SK-N-SH (cell line): Measurements from ENCODE around the gene SLC1A2. TPM values are rescaled to one million over a fixed set of nuclear protein-coding genes. Genes with fewer than 3 reads are reported as not detected.

Experiments
- CTCF ChIA-PET: fragments of 300-600, 350-600 bp; formaldehyde crosslinking; extraction: SDS; loops from one replicate; lab custom pipeline; 2021; lab: Yijun Ruan, JAX
- POLR2A ChIA-PET: fragments of 350-600 bp; sonication (Branson Sonifier 250); formaldehyde crosslinking; extraction: SDS; loops from one replicate; lab custom pipeline; 2020; ENCODE audit warnings: antibody characterized with exemption, inconsistent platforms; lab: Yijun Ruan, JAX
- DNase-seq: peaks from one replicate; pipeline ENCODE4 v3.0.0; 2012
- H2AFZ ChIP-seq: fragments of 200-600 bp; sonication (generic); 2 replicates; pipeline ENCODE4 v1.8.1; 2016; ENCODE audit warnings: antibody characterized with exemption, mild to moderate bottlenecking, low read depth
- H3F3A ChIP-seq: fragments of 200-600 bp; sonication (generic); replicated peaks from 2 replicates; pipeline ENCODE3; 2016; ENCODE audit warnings: antibody characterized with exemption, mild to moderate bottlenecking; ENCODE audit not compliant: insufficient read depth
- H3K27ac ChIP-seq, 2 experiments: fragments of 200-500 bp in 1 of 2; fragments of 200-600 bp in 1 of 2; sonication (Bioruptor generic) in 1 of 2; sonication (generic), shearing (Covaris generic) in 1 of 2; 2 replicates each; pipeline versions ENCODE4 v1.5.1 to v1.6.1; 2014 to 2016; ENCODE audit warnings: low read depth in 2 of 2, inconsistent platforms in 1 of 2, low read length in 1 of 2, mild to moderate bottlenecking in 1 of 2, mixed read lengths in 1 of 2
- H3K27me3 ChIP-seq: fragments of 200-600 bp; sonication (generic), shearing (Covaris generic); 2 replicates; pipeline ENCODE4 v1.6.1; 2016; ENCODE audit warnings: mixed run types; ENCODE audit not compliant: insufficient read depth
- H3K36me3 ChIP-seq, 2 experiments: fragments of 200-500 bp in 1 of 2; fragments of 200-600 bp in 1 of 2; sonication (Bioruptor generic) in 1 of 2; sonication (generic) in 1 of 2; replicated peaks in 1 of 2; 2 replicates each; pipeline versions ENCODE3 to v1.5.1; 2014 to 2016; ENCODE audit warnings: low read length in 1 of 2, mild to moderate bottlenecking in 1 of 2; ENCODE audit not compliant: insufficient read depth in 2 of 2, control insufficient read depth in 1 of 2
- H3K4me1 ChIP-seq, 2 experiments: fragments of 200-500 bp in 1 of 2; fragments of 200-600 bp in 1 of 2; sonication (Bioruptor generic) in 1 of 2; sonication (generic), shearing (Covaris generic) in 1 of 2; 2 replicates each; pipeline versions ENCODE4 v1.5.1 to v1.6.1; 2014 to 2016; ENCODE audit warnings: low read depth in 1 of 2, low read length in 1 of 2, mixed run types in 1 of 2; ENCODE audit not compliant: insufficient read depth in 2 of 2, control insufficient read depth in 1 of 2
- H3K4me2 ChIP-seq: fragments of 200-600 bp; sonication (generic), shearing (Covaris generic); 2 replicates; pipeline ENCODE4 v1.6.1; 2017; ENCODE audit warnings: mixed run types
- H3K4me3 ChIP-seq, 2 experiments: fragments of 200-500 bp in 1 of 2; fragments of 200-600 bp in 1 of 2; sonication (Bioruptor generic) in 1 of 2; sonication (generic), shearing (Covaris generic) in 1 of 2; 2 replicates each; pipeline versions ENCODE4 v1.5.1 to v1.8.1; 2014 to 2016; ENCODE audit warnings: low read depth in 2 of 2, inconsistent platforms in 1 of 2, low read length in 1 of 2, mild to moderate bottlenecking in 1 of 2, mixed read lengths in 1 of 2, moderate library complexity in 1 of 2
- H3K79me2 ChIP-seq: fragments of 200-600 bp; sonication (generic); 2 replicates; pipeline ENCODE4 v1.8.1; 2017; ENCODE audit warnings: mild to moderate bottlenecking; ENCODE audit not compliant: insufficient read depth
- H3K9ac ChIP-seq: fragments of 200-600 bp; sonication (generic); 2 replicates; pipeline ENCODE4 v1.6.1; 2017; ENCODE audit warnings: mixed run types
- H3K9me2 ChIP-seq: fragments of 200-600 bp; sonication (generic); 2 replicates; pipeline ENCODE4 v1.6.1; 2017; ENCODE audit warnings: mixed run types
- H3K9me3 ChIP-seq: fragments of 200-600 bp; sonication (generic); 2 replicates; pipeline ENCODE4 v1.6.1; 2017; ENCODE audit warnings: mixed run types, mild to moderate bottlenecking, moderate library complexity
- H4K20me1 ChIP-seq: fragments of 200-600 bp; sonication (generic); 2 replicates; pipeline ENCODE4 v1.6.1; 2017; ENCODE audit warnings: mild to moderate bottlenecking, mixed run types; ENCODE audit not compliant: insufficient read depth
- EP300 ChIP-seq, 2 experiments: IDR thresholded peaks; 2 replicates each; pipeline versions ENCODE4 v1.4.0 to v1.6.1; 2012; ENCODE audit warnings: borderline replicate concordance in 1 of 2, low read depth in 1 of 2, low read length in 1 of 2
- EZH2phosphoT487 ChIP-seq: fragments of 200-600 bp; sonication (generic); IDR thresholded peaks from 2 replicates; pipeline ENCODE4 v1.6.1; 2017; ENCODE audit warnings: low read depth, mixed run types, mild to moderate bottlenecking, antibody characterized with exemption, moderate library complexity, borderline replicate concordance
- FOXJ3 ChIP-seq: sonication (generic); formaldehyde crosslinking; IDR thresholded peaks from 2 replicates; pipeline ENCODE4 v1.5.1; 2020; ENCODE audit warnings: mild to moderate bottlenecking, missing genetic modification reagents
- GABPA ChIP-seq: IDR thresholded peaks from 2 replicates; pipeline ENCODE4 v1.4.0; 2012; ENCODE audit warnings: low read depth, mild to moderate bottlenecking
- GATA2 ChIP-seq: sonication (generic); formaldehyde crosslinking; IDR thresholded peaks from 2 replicates; pipeline ENCODE4 v1.5.0; 2020; ENCODE audit warnings: mild to moderate bottlenecking, missing genetic modification reagents
- MEF2A ChIP-seq: IDR thresholded peaks from 2 replicates; pipeline ENCODE4 v1.4.0; 2012; ENCODE audit warnings: low read depth, borderline replicate concordance
- MXI1 ChIP-seq: IDR thresholded peaks from 2 replicates; pipeline ENCODE4 v1.6.1; 2012; ENCODE audit warnings: mild to moderate bottlenecking, low read depth, low read length, improper control_type of control experiment
- POLR2AphosphoS5 ChIP-seq: IDR thresholded peaks from 2 replicates; pipeline ENCODE4 v1.6.1; 2012; ENCODE audit warnings: low read depth, low read length
- RAD21 ChIP-seq: IDR thresholded peaks from 2 replicates; pipeline ENCODE4 v1.6.1; 2012; ENCODE audit warnings: mild to moderate bottlenecking, low read length
- RCOR1 ChIP-seq: fragments of 150-350 bp; IDR thresholded peaks from 2 replicates; pipeline ENCODE4 v1.6.1; 2017; ENCODE audit warnings: antibody characterized with exemption, low read length
- RFX5 ChIP-seq: IDR thresholded peaks from 2 replicates; pipeline ENCODE4 v1.6.1; 2012; ENCODE audit warnings: mild to moderate bottlenecking, improper control_type of control experiment, low read length
- RXRA ChIP-seq: IDR thresholded peaks from 2 replicates; pipeline ENCODE4 v1.4.0; 2012; ENCODE audit warnings: low read depth, mild to moderate bottlenecking, borderline replicate concordance
- SIN3A ChIP-seq: IDR thresholded peaks from 2 replicates; pipeline ENCODE4 v1.6.1; 2012; ENCODE audit warnings: low read depth, mild to moderate bottlenecking, low read length, moderate library complexity, borderline replicate concordance
- SMC3 ChIP-seq: IDR thresholded peaks from 2 replicates; pipeline ENCODE4 v1.6.1; 2012; ENCODE audit warnings: low read depth, low read length, improper control_type of control experiment
- TAF1 ChIP-seq: IDR thresholded peaks from 2 replicates; pipeline ENCODE4 v1.6.1; 2012; ENCODE audit warnings: low read depth, mild to moderate bottlenecking, low read length, moderate library complexity, borderline replicate concordance
- TCF12 ChIP-seq: IDR thresholded peaks from 2 replicates; pipeline ENCODE4 v1.4.0; 2012
- WGBS: methylation state at CpG from one replicate; pipeline ENCODE4 v1.1.6; 2017; ENCODE audit warnings: low lambda C conversion rate; 5-methylcytosine and 5-hydroxymethylcytosine counted together
- polyA plus RNA-seq, 3 experiments: library from polyadenylated mRNA; depleted of rRNA; stranded (reverse); fragments of >200 nt; gene quantifications; 2 replicates each; pipeline ENCODE4 v1.2.3, GENCODE V29; 2012
- TF ChIP-seq, protein P1 (sequence below): IDR thresholded peaks from 2 replicates; pipeline ENCODE4; 2012
- TF ChIP-seq, protein P2 (sequence below): fragments of 150-350 bp; IDR thresholded peaks from 2 replicates; pipeline ENCODE4 v1.6.1; 2016; ENCODE audit warnings: mild to moderate bottlenecking, low read depth, low read length
- TF ChIP-seq, protein P3 (sequence below): IDR thresholded peaks from 2 replicates; pipeline ENCODE4 v1.4.0; 2012; ENCODE audit warnings: low read depth
- TF ChIP-seq, protein P4 (sequence below): fragments of 150-350 bp; IDR thresholded peaks from 2 replicates; pipeline ENCODE4 v1.6.1; 2017; ENCODE audit warnings: antibody characterized with exemption, low read length, low read depth, borderline replicate concordance

SLC1A2 gene
- polyA plus RNA-seq, 1 of the 3 experiments (the other 2 are of a cell fraction): under 0.01 TPM

DNA sequence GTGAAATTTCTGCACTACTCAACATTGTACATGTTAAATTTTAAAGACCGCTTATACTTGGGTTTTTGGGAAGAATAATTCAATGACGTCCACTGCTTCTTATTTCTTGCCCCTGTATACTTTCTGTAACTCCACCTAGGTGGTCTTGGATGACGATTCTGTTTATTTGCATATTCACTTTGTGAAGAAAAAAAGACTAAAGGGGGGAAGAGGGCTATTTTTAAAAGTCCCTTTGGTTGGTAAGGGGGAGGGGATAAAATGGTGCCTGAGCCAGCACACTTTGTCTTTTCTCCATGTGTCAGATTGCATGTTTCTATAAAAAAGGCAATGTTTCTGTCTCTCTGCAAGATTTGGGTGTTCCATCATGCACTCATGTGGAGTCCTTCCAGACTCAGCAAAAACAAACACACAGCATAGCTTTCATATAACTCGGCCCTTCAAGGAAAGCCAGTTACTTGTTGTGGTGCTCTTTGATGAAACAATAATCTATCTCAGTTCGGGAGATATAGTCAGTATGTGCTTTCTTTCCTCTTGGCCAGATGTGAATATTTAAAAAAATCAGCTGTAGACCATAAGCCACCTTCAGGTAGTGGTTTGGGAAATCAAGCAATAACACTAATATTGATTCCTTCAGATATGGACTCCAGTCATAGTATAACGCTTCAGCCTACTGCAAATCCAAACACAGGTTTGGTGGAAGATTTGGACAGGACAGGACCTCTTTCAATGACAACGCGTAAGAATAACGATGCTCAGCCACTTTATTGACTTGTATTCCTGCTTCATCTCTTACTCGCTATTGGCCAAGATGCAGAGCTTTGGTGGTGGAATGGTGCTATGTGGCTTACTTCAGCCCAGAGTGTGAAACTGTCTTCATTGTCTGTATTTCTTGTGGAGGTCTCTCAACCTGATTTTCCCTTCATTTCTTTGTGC is 211.6 kb downstream of the SLC1A2 start:
- Histone ChIP-seq H3K9ac (no peak overlapping the region), H3K36me3 (peaks cover 21 to 94% of the 10 kb centered on the region in 2 experiments), H4K20me1 (no peaks in the 10 kb centered on the region), H3F3A (peaks cover 83% of the 10 kb centered on the region), H3K4me3 (no peak overlapping the region), H3K27ac (no peak overlapping the region), H3K27me3 (no peaks in the 10 kb centered on the region), H3K79me2 (peaks cover 89% of the 10 kb centered on the region), H3K4me1 (no peaks in the 10 kb centered on the region), H3K9me3 (no peaks in the 10 kb centered on the region), H3K4me2 (no peak overlapping the region), H3K9me2 (no peaks in the 10 kb centered on the region), H2AFZ (no peak overlapping the region)
- ChIA-PET POLR2A (no interaction called here), CTCF (no interaction called here)
- WGBS: 99% methylated on average over 10 of the region's 10 CpGs
- TF ChIP-seq GABPA (no peak), SIN3A (no peak), MEF2A (no peak), TAF1 (no peak), TCF12 (no peak), EZH2phosphoT487 (no peak), RFX5 (no peak), SMC3 (no peak), MXI1 (no peak)
- TF ChIP-seq, protein P1, sequence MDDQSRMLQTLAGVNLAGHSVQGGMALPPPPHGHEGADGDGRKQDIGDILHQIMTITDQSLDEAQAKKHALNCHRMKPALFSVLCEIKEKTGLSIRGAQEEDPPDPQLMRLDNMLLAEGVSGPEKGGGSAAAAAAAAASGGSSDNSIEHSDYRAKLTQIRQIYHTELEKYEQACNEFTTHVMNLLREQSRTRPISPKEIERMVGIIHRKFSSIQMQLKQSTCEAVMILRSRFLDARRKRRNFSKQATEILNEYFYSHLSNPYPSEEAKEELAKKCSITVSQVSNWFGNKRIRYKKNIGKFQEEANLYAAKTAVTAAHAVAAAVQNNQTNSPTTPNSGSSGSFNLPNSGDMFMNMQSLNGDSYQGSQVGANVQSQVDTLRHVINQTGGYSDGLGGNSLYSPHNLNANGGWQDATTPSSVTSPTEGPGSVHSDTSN: no peak
- TF ChIP-seq, protein P2, sequence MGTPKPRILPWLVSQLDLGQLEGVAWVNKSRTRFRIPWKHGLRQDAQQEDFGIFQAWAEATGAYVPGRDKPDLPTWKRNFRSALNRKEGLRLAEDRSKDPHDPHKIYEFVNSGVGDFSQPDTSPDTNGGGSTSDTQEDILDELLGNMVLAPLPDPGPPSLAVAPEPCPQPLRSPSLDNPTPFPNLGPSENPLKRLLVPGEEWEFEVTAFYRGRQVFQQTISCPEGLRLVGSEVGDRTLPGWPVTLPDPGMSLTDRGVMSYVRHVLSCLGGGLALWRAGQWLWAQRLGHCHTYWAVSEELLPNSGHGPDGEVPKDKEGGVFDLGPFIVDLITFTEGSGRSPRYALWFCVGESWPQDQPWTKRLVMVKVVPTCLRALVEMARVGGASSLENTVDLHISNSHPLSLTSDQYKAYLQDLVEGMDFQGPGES: no peak
- TF ChIP-seq, protein P3, sequence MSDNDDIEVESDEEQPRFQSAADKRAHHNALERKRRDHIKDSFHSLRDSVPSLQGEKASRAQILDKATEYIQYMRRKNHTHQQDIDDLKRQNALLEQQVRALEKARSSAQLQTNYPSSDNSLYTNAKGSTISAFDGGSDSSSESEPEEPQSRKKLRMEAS: no peak
- no peak for DNase-seq

DNA sequence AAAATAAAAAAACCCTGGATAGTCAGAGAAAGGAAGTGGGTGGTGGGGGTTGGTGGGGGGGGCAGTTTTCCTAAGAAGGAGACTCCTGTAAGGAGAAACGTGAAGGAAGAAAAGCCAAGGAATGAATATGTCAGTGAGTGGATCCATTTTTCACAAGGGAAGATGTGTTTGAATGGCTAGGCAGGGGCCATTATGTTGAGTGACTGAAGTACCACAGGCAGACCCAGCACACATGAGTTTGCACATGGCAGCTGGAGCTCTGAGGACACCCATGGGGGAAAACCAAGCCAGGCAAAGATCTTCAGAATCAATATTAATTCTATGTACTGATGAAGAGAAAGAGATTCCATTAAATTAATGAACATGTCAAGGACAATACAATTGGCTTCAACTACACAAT is 212.7 kb downstream of the SLC1A2 start:
- Histone ChIP-seq H3K27ac (no peak overlapping the region), H3K4me3 (no peak overlapping the region), H3K4me2 (no peak overlapping the region), H2AFZ (no peak overlapping the region), H3K36me3 (peaks cover 21 to 95% of the 10 kb centered on the region in 2 experiments), H3K9me3 (no peaks in the 10 kb centered on the region), H3K27me3 (no peaks in the 10 kb centered on the region), H3K9me2 (no peaks in the 10 kb centered on the region), H3K9ac (no peak overlapping the region), H4K20me1 (no peaks in the 10 kb centered on the region), H3K79me2 (peaks cover 96% of the 10 kb centered on the region), H3F3A (peaks cover 72% of the 10 kb centered on the region), H3K4me1 (no peaks in the 10 kb centered on the region)
- ChIA-PET CTCF (no interaction called here), POLR2A (no interaction called here)
- no peak for TF ChIP-seq RAD21
- no peak for TF ChIP-seq FOXJ3 (CRISPR knock-in tag)
- TF ChIP-seq, protein P4, sequence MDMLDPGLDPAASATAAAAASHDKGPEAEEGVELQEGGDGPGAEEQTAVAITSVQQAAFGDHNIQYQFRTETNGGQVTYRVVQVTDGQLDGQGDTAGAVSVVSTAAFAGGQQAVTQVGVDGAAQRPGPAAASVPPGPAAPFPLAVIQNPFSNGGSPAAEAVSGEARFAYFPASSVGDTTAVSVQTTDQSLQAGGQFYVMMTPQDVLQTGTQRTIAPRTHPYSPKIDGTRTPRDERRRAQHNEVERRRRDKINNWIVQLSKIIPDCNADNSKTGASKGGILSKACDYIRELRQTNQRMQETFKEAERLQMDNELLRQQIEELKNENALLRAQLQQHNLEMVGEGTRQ: no peak
- no peak for TF ChIP-seq TAF1
- TF ChIP-seq, protein P3: no peak
- TF ChIP-seq POLR2AphosphoS5: no peak
- TF ChIP-seq RXRA: no peak
- no peak for TF ChIP-seq GATA2
- TF ChIP-seq SIN3A: no peak
- TF ChIP-seq TCF12: no peak
- no peak for TF ChIP-seq RCOR1
- no peak for TF ChIP-seq EP300 (IDR thresholded peaks at IDR 0.05; ENCODE audit: borderline replicate concordance in 1 of 2, low read depth in 1 of 2, low read length in 1 of 2)
- TF ChIP-seq, protein P1: no peak
- TF ChIP-seq MXI1: no peak
- 86% methylated on average over 1 of the region's 1 CpG for WGBS
- no peak for DNase-seq
